ENCODE measurements around the gene NXT1.

The NXT1 gene

DNA sequence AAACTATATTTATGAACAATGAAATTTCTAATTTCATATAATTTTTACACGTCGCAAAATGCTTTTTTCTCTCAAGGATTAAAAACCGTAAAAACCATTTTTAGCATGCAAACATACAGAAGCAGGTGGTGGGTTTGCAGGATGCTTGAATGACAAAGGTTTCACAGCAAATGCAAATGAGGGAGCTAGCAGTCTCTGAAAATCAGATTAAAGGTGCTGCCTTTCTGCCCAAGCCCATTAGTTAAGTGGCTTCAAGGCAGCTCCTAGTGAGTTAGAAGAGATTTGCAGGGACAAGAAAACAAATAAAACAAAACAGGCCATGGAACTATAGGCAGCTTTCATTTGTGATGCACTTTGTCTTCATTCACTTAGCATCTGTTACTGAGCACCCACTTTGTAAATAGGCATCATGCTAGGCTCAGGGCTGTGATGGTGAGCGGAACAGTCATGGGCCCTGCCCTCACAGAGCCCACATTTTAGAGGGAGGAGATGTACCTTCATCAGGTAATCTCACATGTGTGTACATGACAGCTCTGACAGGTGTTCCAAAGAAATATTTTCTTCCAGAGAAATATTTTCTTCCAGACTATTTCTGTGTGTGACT, 41.2 kb downstream of the NXT1 start:
- DNase-seq (ENCODE audit: low read depth) = no peak

DNA sequence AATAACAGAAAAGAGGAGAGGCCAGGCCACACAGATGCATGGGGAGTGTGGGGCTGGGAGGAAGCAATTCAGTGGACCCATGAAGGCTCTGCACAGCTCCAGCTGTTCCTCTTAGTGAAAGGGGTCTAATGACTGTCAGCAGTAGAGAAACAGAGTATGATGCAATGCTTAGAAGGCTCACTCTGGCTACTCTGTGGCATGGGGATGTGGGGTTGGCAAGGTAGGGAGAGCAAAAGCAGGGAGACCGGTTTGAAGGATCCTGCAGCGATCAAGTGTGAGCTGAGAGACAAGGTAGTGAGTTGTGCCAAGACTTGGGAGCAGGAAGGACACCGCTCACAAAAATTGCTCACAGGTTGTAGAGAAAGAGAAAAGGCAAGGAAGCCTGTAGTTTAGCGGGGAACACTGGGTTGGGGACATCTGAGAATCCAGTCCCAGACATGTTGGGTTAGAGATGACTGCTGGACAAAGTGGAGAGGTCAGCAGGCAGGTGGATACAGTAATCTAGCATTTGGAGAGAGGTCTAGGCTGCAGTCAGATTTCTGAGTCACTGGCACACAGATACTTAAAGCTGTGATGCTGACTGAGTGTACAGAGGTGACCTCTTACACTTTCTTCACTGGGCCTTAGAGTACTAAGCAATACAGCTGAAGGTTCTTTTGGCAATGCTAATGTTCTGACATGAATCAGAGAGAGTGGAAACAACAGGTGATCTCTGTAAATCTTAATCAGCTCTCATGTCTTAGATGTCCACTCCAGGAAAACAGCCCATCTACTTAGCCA, 43.6 kb downstream of the NXT1 start:
- DNase-seq (ENCODE audit: low read depth) = no peak

DNA sequence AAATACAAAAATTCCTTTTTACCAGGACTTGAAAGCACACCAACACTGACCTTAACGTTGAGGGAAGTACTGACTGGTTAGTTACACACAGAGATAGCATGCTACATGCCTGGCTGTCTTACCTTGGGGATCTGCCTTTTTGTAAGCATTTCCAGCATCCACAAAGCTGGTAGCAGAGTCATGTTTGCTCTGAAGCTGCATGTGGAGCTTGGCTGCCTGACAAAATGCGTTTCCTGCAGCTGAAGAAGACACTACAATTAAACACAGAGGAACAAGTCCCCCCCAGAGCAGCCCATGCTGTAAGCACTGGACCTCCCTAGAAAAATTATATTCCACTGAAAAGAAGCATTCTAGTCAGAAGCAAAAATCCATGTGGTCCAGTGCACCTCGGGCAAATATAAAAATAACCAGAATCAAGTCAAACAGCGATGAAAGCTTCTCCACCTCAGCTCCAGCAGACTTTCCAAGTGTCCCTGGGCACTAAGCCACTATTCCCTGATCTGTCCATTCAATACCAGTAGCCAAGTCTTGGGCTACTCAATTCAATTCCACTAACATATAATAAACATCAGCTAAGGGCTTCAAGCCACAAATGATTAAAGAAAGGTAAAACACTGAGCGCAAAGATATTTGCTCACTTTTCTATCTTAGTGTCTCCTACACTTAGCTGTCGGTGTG, 46.5 kb downstream of the NXT1 start:
- DNase-seq (ENCODE audit: low read depth) = no peak

DNA sequence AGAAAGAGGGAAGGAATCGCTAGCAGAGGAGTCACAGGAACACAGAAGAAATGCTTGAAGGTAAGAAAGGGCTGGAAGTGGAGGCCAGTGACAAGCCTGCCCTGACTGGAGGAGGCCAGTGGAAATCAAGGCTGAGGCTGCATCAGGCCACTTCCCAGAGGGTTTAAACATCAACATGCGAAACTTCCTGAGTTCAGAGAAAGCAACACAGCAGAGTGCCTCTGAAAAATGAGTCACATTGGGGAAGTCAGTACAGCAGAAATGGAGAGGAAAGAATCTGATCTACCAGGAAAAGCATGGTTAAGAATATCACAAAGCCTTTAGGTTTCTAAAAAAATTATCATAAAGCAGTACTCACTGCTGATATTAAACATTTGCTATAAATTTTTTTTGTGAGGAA, 47.4 kb downstream of the NXT1 start:
- DNase-seq (ENCODE audit: low read depth) = peak; percentile 42

DNA sequence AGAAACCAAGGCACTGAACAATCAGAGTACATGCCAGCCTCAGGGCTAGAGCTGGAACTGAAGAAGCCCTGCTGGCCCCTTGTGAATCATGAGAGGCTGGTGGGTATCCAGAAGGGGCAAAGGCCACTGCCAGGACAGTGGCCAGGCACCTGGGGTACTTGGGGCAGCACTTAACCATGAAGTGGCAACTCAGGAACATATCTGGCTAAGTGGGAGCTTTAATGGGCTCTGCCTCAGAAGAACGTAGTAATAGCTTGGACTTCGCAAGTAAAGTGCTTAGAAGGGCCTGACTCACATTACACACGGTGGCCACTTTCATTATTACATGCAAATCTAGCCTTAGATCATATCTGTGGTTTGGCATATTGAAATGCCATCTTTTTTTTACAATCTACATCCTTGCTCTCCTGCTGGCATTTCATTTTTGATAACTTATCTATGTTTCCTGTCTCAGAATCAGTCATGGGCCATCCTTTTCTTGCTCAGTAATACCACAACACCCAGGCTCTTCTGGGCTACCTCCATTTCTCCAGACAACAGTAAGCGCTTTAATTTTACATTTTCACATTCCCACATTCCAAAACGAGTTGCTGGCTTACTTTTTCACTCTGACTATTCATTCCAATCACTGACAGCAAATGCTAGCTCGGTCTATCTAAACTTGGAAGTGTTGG, 49.1 kb downstream of the NXT1 start:
- DNase-seq (ENCODE audit: low read depth) = peak; percentile 89

DNA sequence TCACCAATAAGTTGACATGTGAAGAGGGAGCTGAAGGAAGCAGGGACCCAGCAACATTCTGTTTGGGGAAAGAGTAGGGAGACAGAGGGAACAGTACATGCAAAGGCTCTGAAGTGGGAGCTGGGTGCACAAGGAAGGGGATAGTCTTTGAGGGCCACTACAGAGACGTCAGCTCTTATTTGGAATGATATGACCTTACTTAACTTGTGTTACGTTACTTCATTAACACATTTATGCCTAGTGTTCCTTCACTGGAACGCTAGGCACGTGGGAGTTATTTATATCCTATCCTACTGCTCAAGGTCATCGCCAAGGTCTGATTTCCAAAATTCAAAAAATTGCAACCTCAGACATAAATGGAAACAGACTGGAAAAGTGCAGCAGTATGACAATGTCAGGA, 50.5 kb downstream of the NXT1 start:
- no peak for DNase-seq (ENCODE audit: low read depth)

DNA sequence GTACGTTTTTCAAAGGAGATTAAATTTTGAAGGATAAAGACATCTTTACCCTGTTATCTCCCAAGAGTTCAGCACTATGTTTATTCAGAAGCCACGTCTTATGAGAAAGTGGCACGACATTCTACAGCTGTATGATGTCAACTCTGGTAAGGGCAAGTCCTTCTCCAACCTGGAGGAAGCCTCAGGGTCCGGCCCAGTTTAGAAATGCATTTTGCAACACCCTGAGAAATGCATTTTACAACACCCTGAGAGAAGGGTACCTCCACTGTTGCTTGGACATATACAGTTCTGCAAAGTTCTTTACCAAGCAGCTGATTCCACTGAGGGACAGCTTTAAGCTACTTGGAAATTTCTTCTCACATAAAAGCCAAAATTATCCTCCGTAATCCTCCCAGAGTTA, 53.2 kb downstream of the NXT1 start:
- DNase-seq (ENCODE audit: low read depth) = peak; percentile 37

DNA sequence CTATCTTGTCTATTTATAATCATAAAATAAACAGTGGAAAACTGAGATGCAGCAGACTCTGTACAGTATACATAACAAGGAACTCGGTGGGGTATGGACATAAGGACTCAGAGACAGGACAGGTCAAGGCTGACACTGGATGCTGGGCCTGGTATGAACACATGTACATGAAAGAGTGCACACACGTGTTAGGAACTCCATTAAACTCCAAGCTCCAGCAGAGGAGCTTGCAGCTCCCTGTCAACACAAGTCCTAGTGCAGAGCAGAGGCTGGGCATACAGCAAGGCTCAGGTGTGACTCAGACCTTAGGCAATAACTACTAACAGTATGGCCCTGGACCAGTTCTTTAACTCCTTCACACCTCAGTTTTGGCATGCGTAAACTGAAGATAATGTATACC, 53.6 kb downstream of the NXT1 start:
- DNase-seq (ENCODE audit: low read depth) = peak; percentile 80

Data from amniotic epithelial cell (primary cell).